Spinal cord (tissue), 10 donors: ENCODE measurements around the gene ADAM8. TPM values are rescaled to one million over a fixed set of nuclear protein-coding genes. Genes with fewer than 3 reads are reported as not detected.

Experiments
- DNase-seq, 6 donors: peaks; one replicate each; pipeline versions ENCODE4 v3.0.0 to v3.0.0-alpha.2; 2013 to 2015; ENCODE audit warnings: low spot score in 6 of 6, low read depth in 4 of 6
- H3K27ac ChIP-seq: one replicate; pipeline ENCODE4 v1.5.1; 2013; ENCODE audit warnings: low read depth, low read length, control low read depth
- H3K27me3 ChIP-seq: one replicate; pipeline ENCODE4 v1.6.1; 2013; ENCODE audit warnings: low read length; ENCODE audit not compliant: control insufficient read depth, insufficient read depth
- H3K36me3 ChIP-seq: one replicate; pipeline ENCODE4 v1.6.1; 2013; ENCODE audit warnings: low read length; ENCODE audit not compliant: control insufficient read depth, insufficient read depth
- H3K4me1 ChIP-seq: one replicate; pipeline ENCODE4 v1.6.1; 2013; ENCODE audit warnings: low read length; ENCODE audit not compliant: control insufficient read depth, insufficient read depth
- H3K4me3 ChIP-seq: one replicate; pipeline ENCODE4 v1.5.1; 2013; ENCODE audit warnings: low read depth, low read length, control low read depth
- H3K9me3 ChIP-seq: one replicate; pipeline ENCODE4 v1.6.1; 2013; ENCODE audit warnings: low read length; ENCODE audit not compliant: control insufficient read depth, insufficient read depth
- WGBS: methylation state at CpG from one replicate; pipeline ENCODE4 v1.1.5; 2013; ENCODE audit warnings: missing lambda C conversion rate; ENCODE audit not compliant: insufficient coverage; 5-methylcytosine and 5-hydroxymethylcytosine counted together
- polyA plus RNA-seq, 2 donors: library from polyadenylated mRNA; unstranded; fragments of 120-200 nt; gene quantifications; one replicate each; pipeline ENCODE4 v1.2.1, GENCODE V29; 2013; ENCODE audit not compliant: insufficient read length in 2 of 2
- total RNA-seq, 2 donors: library from RNA; depleted of rRNA in 1 of 2; stranded (reverse); fragments of 120-200 nt in 1 of 2; fragments of >200 nt in 1 of 2; gene quantifications; one replicate each; pipeline versions ENCODE4 v1.2.3 to v1.2.4, GENCODE V29; 2013 to 2014
- donor health status: healthy.

ADAM8 gene
- total and polyA plus RNA-seq, 4 donors: 1.7 to 4.9 (median 3.5) TPM

DNA sequence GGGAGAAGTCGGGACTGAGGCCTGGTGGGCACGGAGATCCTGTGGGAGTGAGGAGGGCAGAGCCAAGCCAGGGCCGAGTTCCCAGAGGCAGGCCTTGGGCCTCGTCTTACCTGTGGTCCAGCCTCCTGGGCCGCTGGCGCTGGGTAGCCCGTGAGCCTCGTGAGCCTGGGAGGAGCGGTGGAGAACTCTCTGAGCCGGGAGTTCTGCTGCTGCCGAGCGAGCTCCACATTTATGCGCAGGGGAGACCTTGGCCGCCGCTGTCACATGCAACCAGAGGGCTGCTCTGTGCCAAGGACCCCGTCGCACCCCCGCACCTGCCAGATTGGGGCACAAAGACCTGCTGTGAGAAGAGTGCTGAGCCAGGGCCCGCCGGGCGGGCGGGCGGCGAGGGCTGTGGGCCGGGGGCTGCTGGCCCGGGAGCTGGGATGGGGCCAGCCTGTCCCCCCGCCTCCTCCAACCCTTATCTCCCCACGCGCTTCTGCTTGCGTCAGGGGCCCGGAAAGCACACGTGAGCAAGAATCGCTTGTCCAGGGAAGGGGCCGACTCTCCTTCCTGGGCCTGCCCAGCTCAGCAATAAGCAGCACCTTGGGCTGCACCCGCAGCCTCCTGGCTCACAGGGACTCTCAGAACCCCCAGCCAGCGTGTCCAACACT lies 28.9 kb downstream of the ADAM8 start:
- DNase-seq: no peak
- no peaks in the 10 kb centered on the region for H3K36me3 ChIP-seq
- 64% methylated on average over 36 of the region's 36 CpGs for WGBS
- H3K4me1 ChIP-seq: peaks cover 3% of the 10 kb centered on the region
- H3K4me3 ChIP-seq: no peak overlapping the region
- H3K9me3 ChIP-seq: no peaks in the 10 kb centered on the region
- peaks cover 10% of the 10 kb centered on the region for H3K27me3 ChIP-seq
- H3K27ac ChIP-seq: no peak overlapping the region

- no peak for DNase-seq
- no peak overlapping the region for H3K27ac ChIP-seq
- no peaks in the 10 kb centered on the region for H3K9me3 ChIP-seq
- WGBS: 77% methylated on average over 7 of the region's 12 CpGs
- H3K36me3 ChIP-seq: no peaks in the 10 kb centered on the region
- no peak overlapping the region for H3K4me3 ChIP-seq
- H3K27me3 ChIP-seq: peaks cover 20% of the 10 kb centered on the region
- H3K4me1 ChIP-seq: peaks cover 3% of the 10 kb centered on the region
Measured at GRCh38 chr10:133246236-133246626, 30.4 kb downstream of the ADAM8 start.

DNA sequence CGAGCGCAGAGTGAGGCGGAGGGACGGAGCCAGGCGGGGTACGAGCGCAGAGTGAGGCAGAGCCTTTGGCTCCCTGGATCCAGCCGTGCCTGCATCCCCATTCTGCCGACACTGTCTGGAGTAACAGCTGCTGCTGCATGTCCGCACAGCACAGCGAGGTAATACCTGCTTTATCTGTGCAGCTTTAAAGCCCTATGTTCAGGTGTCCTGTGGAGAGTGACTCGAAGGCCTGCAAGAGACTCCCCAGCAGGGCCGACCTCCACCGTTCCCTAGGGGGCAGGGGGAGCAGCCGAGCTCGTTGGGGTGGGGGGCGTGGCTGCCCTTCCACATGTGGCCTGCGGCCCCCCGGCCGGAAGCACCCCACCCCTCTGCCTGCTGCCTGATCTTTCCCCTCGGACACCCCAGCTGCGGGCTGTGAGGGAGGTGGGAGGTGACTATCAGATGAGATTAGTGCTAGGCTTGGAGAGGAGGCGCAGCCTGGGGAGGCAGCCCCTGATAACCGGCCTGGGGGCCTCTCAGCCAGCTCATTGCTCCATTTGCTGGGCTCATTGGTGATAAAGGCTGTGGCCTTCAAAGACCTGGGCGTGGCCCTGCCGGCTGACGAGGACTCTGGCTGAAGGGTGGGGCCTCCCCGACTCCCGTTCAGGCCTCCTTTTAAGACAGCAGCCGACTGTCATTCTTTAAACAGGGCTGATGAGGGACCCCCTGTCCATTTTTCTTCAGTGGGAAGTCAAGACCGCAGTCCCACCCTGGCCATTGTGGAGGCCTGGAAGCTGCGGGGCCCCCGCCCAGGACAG lies 31.0 kb downstream of the ADAM8 start:
- H3K36me3 ChIP-seq: no peaks in the 10 kb centered on the region
- no peak overlapping the region for H3K27ac ChIP-seq
- no peak overlapping the region for H3K4me3 ChIP-seq
- DNase-seq: no peak
- WGBS: 66% methylated on average over 28 of the region's 33 CpGs
- H3K27me3 ChIP-seq: peaks cover 23% of the 10 kb centered on the region
- no peaks in the 10 kb centered on the region for H3K9me3 ChIP-seq
- peaks cover 3% of the 10 kb centered on the region for H3K4me1 ChIP-seq

GRCh38 chr10:133243593-133243992 lies 33.1 kb downstream of the ADAM8 start:
- Histone ChIP-seq H3K4me1 (no peaks in the 10 kb centered on the region), H3K4me3 (no peak overlapping the region), H3K9me3 (no peaks in the 10 kb centered on the region), H3K27me3 (peaks cover 36% of the 10 kb centered on the region), H3K36me3 (no peaks in the 10 kb centered on the region), H3K27ac (no peak overlapping the region)
- no peak for DNase-seq
- WGBS: 75% methylated on average over 14 of the region's 14 CpGs

DNA sequence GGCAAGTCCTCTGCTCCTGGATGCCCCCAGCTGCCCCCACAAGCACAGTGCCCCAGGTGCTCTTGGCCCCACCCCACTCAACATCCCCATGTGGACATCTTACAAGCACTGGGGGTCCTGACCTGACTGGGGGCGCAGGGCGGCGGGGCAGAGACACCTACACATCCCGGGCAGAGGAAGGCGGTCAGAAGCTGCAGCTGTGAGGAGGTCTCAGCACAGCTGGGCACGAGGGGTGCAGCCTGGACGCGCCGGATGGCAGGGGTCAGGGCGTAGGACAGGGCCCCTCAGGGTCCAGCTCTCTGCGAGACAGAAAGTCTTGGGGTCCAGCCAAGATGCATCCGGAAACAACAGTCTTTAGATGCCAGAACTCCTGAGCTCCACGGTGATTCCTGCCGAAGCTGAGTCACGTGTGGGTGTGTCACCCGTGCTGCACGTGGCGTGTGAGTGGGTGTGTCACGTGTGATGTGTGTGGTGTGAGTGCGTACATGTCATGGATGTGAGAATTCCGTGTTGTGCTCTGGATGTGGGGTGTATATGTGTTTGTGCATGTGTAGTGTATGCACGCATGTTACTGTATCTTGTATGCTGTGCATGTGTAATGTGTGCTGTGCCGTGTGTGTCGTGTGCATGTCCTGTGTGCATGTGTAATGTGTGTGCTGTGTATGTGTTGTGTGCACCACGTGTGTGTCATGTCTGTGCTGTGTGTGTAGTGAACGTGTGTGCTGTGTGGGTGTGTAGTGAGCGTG lies 33.9 kb downstream of the ADAM8 start:
- H3K4me1 ChIP-seq: no peaks in the 10 kb centered on the region
- WGBS: 86% methylated on average over 27 of the region's 27 CpGs
- no peak overlapping the region for H3K4me3 ChIP-seq
- peaks cover 44% of the 10 kb centered on the region for H3K27me3 ChIP-seq
- H3K36me3 ChIP-seq: no peaks in the 10 kb centered on the region
- no peak overlapping the region for H3K27ac ChIP-seq
- DNase-seq: no peak
- H3K9me3 ChIP-seq: no peaks in the 10 kb centered on the region

- peaks cover 5% of the 10 kb centered on the region for H3K4me1 ChIP-seq
- H3K9me3 ChIP-seq: no peaks in the 10 kb centered on the region
- peaks cover 54% of the 10 kb centered on the region for H3K27me3 ChIP-seq
- no peak for DNase-seq
- no peak overlapping the region for H3K4me3 ChIP-seq
- H3K27ac ChIP-seq: no peak overlapping the region
- no peaks in the 10 kb centered on the region for H3K36me3 ChIP-seq
- 81% methylated on average over 25 of the region's 25 CpGs for WGBS
Measured at GRCh38 chr10:133241501-133242205, 35.0 kb downstream of the ADAM8 start.

DNA sequence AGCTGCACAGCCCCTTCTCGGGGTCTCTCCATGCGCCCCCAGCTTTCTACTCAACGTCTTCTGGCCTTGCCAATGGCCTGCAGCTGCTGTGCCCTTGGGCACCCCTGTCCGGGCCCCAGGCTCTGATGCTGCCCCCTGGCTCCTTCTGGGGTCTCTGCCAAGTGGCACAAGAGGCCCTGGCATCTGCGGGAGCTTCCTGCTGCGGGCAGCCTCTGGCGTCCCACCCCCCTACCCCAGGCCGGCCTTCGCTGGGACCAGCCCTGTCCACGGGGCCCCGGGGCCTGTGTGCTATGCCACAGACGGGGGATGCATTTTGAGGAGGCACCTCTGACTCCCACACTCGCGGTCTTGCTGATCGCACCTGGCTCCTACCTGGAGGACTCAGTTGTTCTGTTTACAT lies 36.7 kb downstream of the ADAM8 start:
- Histone ChIP-seq H3K27me3 (peaks cover 65% of the 10 kb centered on the region), H3K9me3 (no peaks in the 10 kb centered on the region), H3K4me3 (no peak overlapping the region), H3K4me1 (peaks cover 11% of the 10 kb centered on the region), H3K36me3 (no peaks in the 10 kb centered on the region), H3K27ac (no peak overlapping the region)
- DNase-seq: no peak
- WGBS: 71% methylated on average over 13 of the region's 15 CpGs

- Histone ChIP-seq H3K27ac (no peak overlapping the region), H3K4me1 (peaks cover 11% of the 10 kb centered on the region), H3K4me3 (no peak overlapping the region), H3K9me3 (no peaks in the 10 kb centered on the region), H3K27me3 (peaks cover 73% of the 10 kb centered on the region), H3K36me3 (no peaks in the 10 kb centered on the region)
- WGBS: 5% methylated on average over 13 of the region's 15 CpGs
- no peak for DNase-seq
Measured at GRCh38 chr10:133238466-133238804, 38.2 kb downstream of the ADAM8 start.

DNA sequence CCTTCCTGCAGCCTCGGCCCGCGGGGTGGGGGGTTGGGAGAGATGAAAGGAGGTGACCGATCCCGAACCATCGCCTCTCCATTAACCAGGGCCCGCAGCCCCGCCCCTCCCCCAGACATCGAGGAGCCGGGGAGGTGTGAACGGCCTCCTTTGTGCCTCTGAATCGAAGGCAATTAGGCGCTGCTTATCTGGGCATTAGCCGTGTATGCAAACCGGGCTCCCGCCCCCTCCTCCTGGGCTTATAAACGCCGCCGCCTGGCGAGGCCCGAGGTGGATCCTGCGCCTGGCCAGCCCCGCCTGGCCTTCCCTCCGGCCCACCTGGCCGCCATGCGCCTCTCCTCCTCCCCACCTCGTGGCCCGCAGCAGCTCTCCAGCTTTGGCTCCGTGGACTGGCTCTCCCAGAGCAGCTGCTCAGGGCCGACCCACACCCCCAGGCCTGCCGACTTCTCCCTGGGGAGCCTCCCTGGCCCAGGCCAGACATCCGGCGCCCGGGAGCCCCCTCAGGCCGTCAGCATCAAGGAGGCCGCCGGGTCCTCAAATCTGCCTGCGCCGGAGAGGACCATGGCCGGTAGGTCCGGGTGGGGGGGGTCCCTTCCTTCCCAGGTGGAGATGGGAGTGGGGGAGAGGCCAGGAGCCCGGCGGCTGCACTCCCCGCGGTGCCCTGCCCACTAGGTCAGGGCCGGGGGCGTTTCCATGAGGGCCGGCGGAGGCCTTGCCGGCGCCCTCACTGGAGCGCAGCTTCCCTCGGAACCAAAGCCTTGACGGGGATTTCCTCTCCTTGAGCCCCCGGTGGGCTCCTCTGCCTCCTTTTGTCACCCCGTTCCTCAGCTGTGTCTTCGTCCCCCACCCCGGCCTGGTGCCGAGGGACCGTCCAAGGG lies 38.8 kb downstream of the ADAM8 start, which contains the start of gene VENTX:
Gene VENTX, plus strand, starts transcription at position 268 of the 878 bp plus-strand sequence. Its CDS starts 60 bp downstream, at position 328.
- no peaks in the 10 kb centered on the region for H3K36me3 ChIP-seq
- DNase-seq: no peak
- peaks cover 11% of the 10 kb centered on the region for H3K4me1 ChIP-seq
- H3K27ac ChIP-seq: no peak within 1 kb of the TSS
- H3K9me3 ChIP-seq: no peaks in the 10 kb centered on the region
- 2% methylated on average over 54 of the region's 60 CpGs for WGBS
- H3K27me3 ChIP-seq: peaks cover 79% of the 10 kb centered on the region
- no peak within 1 kb of the TSS for H3K4me3 ChIP-seq
